Activated naive CD4-positive, alpha-beta T cell treated with Interleukin-2 at 50 U/mL for 16 hours (primary cell): ENCODE measurements around the gene GNG13.
"Not testable (repeated sequence)": the region's sequence is repeated elsewhere in the genome, so short reads cannot be mapped to it uniquely, and the experiment has no call there.

Experiments
- DNase-seq: peaks from one replicate; pipeline ENCODE4 v3.0.0-alpha.2; 2020

GNG13 gene, protein sequence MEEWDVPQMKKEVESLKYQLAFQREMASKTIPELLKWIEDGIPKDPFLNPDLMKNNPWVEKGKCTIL

DNA sequence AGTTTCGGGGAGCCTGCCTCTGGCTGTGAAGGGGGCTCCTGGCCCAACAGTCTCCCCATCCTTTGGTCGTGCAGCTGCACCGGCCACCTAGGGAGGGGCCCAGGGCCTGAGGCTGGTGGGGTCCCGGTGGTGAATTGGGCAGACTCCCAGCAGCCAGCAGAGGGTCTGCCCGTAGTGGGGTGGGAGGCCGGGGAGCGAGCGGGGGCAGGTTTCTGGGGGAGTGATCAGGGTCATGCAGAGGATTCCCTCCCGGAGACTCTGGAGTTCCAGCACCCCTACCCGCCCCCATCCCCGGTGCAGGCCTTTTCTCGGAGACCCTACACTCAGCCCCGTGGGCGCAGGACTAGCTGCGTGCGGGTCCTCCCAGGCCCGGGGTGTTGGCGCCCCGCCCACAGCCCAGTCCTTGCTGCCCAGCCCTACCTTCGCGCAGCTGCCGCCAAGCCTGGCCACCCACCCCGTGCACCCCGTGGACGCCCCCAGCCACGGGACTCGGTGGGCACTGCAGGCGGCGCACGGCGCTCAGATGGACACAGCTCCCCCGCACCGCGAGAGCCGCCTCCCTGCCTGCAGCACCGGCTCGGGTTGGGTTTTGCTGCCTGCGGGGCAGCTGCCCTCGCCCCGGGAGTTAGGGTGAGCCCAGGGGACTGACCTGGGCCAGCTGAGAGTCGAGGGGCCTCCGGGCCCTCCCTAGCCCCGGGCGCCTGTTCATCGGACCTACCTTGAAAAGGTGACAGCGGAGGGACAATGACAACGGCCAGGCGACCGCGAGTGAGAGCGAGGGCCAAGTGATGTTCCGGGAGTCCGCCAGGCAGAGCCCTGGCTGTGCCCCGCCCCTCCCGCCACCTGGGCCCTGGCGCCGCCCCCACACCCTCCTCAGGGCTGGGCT lies at the start of gene GNG13:
Gene GNG13, minus strand, starts transcription at position 787 of the 886 bp plus-strand sequence. CDS start 1,657 bp downstream, outside the sequence.
- no peak for DNase-seq

DNA sequence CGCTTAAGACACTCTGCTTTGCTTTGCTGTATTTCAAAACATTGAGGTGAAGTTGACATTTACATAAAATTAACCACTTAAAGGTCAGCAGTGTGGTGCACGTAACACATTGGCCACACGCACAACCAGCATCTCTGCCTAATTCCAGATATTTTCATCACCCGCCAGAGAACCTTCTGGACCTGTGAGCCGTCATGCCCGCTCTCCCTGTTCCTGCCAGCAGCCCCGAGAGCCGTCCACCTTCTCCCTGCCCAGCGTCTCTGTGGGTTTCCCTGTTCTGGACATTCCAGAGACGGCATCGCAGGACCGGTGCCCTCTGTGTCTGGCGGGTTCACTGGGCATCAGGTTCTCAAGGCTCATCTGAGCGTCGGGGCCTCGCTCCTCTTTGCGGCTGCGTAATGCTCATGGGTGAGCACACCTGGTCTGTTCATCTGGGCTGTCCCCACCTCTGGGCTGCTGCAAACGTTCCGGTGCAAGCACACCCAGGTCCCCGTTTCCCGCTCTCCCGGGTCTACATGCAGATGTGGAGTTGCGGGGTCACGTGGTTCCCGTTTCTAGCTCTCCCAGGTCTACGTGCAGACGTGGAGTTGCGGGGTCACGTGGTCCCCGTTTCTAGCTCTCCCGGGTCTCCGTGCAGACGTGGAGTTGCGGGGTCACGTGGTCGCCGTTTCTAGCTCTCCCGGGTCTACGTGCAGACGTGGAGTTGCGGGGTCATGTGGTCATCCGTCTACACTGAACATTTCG lies 48.1 kb upstream of the GNG13 start:
- no peak for DNase-seq

DNA sequence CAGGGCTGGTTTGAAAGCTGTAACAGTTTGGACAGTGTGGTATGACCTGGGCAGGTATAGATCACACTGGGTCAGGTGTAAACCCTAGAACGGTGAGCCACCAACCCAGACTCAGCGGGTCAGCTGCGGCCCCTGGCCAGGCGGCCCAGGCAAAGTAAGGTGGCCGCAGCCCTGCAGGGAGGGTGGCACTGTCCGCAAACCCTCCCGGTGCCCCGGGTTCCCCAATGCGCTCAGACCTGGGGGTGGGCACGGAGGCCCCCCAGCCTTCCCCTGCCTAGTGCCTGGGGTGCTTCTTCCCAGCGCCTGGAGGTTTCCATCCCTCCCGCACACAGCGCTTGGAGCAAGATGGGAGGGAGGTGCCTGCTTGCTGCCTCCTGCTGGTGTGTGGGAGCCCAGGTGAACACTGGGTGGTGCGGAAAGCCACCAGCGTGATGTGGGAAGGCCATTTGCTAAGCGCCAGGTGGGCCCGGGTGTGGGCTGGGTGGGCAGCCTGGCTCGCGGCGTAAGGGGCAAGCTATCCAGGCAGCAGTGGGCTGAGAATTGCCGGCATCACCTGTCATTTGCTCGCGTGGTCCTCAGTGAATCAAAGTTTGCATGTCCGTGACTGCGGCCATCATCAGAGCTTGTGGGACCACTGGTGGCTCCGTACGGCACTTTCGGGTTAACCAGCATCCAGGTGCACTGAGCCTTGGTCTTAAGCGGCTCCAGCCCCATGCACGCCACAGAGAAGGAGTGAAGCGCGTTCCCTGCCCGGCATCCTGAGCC lies 47.3 kb upstream of the GNG13 start:
- no peak for DNase-seq

DNA sequence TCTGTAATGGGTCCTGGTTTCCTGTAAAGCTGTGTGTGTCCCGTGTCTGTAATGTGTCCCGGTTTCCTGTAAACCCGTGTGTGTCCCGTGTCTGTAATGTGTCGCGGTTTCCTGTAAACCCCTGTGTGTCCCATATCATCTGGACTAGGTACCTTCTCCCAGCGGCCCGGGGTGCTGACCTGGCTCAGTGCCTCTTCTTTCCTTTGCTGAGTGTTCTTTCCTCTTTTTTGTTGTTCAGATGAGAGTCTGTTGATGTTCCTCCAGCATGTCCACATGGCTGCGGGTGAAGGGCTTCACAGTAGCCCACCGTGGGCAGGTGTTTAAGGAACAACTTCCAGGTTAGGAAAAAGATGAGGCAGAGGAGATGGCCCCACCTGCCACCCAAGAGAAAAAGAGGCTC lies 46.6 kb upstream of the GNG13 start:
- DNase-seq, result no peak

DNA sequence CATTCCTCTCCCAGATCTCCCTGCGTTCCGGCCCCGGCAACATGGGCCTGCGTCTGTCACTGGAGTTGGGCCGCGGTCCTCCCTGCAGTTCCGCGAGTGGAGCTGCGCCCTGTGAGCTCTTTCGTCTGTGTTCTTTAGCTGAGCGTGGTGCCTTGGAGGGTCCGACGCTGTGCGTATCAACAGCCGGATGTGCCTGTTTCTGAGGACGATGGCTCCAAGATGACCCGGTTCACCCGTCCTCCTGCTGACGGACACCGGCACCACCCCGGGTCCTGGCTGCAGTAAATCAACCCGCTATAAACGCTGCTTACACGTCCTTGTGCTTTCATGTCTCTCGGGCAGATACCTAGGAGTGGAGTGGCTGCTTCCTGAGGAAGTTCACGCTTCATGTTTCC lies 44.8 kb upstream of the GNG13 start:
- DNase-seq, result no peak

DNA sequence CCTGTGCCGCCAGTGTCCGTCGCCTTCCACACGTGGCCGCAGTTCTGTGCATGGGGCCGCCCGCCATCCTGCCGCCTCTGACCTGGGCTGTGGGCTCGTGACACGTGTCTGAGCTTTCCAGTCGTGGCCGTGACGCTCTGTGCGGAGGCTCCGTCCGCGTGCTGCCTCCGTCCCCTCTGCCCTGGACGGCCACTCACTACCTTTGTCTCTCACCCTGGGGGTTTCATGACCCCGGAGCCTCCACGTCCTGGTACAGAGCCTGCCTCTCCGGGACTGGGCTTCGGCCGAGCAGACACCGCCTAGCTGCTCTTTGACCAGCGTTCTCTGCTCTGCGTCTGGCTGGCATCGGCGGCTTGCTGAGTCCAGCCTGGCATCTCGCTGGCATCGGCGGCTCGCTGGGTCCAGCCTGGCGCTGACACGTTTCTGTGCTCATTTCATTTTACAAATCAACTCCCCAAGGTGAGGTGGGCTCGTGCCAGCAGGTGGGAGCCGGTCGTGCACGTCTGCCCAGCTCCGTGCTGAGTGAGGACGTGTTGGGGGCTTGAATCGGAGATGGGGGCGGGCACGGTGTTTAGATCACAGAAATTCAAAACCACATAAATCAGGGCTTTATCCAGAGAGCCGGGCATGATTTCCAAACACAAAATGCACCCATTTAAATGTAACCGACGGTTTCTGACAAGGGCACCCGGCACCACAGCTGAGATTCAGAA lies 44.3 kb upstream of the GNG13 start:
- DNase-seq, result no peak

DNA sequence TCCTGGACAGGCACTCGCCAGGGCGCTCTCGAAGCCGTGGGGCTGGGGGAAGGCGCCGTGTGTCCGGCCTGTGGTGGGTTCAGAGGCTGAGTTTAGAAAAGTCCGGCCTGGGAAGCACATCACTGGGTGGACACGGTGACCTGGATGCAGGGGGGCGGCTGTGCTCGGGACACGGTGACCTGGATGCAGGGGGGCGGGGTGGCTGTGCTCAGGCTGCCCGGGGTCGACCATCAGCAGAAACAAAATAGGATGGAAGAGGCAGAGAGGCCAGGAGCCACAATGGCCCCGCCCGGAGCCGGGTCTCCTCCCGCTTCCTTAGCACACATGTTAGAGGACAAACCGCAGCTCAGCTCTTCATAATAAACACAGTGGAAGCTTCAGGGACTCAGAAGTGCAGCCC lies 43.2 kb upstream of the GNG13 start:
- no peak for DNase-seq

DNA sequence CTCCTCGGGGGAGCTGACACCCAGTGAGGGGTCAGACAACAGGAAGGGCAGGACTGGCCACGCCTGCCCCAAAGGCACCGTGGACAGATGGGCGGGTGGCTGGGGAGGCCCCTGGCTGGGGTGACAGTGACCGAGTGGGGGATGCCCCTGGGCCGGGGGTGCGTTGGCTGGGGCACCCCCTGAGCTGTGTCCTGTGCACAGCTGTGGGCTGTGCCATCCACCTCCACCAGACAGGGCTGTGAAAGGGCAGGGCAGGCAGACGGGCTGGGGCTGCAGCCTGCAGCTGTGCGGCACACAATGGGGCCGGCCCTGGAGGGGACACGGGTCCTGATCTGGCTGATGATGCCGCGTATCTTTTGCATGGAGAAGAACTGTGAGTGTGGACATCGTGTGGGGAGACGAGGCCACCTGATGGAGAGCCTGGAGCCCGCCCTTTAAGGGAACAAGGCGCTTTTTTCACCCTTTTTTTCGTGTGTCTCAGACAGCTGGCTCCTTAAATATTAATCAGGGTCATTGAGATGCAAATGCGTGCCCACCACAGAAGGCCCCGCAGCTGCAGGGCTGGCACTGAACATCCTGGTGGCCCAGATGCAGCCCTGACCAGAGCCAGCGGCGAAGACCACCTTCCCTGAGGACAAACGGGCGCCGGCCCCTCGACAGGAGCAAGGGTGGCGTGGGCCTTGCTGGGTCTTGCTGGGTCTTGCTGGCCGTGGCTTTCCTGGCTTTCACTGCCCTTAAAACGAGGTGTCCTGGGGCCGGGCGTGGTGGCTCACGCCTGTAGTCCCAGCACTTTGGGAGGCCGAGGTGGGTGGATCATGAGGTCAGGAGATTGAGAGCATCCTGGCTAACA lies 42.4 kb upstream of the GNG13 start:
- no peak for DNase-seq

DNA sequence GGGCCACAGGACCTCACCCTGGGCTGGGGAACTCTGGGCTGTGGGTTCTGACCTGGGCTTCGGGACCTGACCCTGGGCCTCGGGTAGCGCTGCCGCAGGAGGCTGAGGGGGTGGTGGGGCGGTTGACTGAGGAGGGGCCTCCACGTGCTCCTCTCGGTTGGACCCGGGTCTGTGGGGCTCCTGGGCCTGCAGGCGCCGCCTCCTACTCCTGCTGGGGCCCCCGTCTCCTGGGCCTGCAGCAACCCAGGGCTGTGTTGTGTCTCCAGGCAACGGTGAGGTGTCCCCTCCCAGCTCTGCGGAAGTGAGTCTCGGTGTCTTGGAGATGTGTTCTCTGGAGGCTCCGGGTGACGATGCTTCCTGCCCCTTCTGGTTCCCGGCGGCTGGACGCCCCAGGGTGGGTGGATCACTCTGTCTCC lies 41.5 kb upstream of the GNG13 start:
- no peak for DNase-seq

DNA sequence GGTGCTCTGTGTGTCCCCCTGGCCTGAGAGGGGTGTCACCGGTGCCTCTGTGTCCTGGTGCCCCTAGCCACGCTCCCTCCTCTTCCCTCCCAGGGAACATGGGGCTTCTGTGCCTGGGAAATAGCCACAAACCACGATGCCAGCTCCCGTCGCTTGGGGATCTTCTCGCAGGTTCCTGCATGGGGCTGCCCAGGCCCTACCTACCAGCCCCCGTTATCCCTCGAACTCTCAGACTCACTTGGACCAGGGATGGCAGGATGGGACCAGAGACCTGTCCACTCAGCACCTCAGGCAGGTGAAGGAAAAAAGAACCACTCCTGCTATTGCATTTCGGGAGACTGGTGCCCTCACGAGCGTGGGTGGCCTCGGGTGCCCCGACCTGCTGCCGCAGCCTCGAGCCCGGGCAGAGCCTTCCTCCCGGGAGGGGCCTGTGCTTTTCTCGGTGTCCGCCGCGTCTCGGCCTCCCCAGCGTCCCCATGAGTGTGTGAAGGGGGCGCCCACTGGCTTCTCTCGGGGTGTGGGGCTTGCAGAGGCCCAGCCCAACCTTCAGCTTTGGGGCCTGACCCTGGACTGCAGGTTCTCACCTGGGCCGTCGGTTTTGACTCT lies 41.0 kb upstream of the GNG13 start:
- DNase-seq, result no peak

DNA sequence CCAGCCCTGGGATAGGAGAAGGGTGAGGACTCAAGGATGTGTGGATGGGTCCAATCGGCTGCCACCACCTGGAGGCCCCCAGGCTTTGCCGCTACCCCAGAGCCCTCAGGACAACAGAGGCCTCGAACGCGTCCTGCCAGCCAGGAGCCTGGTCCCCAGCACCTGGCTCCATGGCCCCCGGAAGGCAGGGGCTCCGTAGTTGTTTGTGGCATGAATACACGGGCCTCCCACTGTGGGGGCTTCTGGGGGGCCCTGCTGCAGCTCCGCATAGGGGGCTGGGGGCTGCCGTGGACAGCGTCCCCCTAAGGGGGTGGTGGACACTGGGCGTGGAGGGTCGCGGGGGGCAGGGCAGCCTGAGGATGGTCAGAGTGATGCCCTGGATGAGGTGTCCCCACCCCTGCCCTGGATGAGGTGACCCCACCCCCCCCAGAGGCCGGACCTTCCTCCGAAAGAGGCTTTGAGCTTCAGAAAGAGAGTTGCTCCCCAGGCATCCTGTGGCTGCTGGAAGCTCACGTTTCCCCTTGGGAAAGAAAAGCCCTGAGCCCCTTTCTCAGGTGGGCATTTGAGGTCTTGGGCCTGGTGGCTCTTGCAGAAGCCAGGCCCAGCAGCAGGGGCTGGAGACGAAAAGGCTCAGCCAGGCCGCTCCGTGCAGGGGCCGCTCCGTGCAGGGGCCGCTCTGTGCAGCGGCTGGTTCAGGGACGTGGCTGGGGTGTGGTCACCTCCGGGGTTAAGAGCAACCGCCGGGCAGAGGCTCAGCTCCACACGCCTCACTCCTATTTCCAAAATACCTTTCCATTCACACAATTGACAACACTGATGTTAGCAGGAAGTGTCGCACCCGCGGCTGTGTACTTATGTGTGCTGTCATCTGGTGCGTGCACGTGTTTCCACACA lies 40.3 kb upstream of the GNG13 start:
- no peak for DNase-seq

DNA sequence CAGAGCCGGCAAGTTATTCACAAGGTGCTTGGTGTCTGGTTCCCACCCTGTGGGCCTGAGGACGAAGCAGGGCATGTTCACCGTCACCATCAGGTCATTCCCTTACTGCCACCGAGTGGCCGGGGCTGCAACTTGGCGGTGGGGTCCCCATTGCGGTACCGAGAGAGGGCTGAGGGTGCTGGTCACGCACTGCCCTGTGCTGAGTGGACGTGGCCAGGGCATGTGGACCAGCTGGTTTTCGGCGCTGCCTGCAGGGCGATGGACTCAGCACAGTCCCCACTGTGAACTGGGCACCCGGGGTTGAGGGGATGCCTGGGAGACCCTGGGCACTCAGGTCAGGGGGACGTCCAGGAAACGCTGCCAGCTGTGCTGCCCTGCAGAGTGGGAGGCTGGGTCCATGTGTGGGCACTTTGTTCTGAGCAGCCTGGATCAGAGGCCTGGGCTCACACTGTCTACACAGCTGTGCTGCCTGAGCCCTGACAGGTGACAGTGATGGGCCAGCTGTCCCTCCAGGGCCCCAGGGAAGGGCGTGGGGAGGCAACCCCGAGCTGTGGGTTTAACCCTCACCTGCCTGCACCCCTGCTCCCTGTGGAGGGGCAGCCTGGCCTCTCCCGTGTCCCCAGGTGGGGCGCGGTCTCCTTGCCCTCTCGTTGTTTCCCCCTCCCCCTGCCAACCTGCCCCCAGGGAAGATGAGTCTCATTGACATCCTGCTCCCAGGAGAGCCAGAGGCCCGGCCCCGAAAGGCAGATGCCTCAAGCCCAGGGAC lies 39.3 kb upstream of the GNG13 start:
- DNase-seq, result no peak

DNA sequence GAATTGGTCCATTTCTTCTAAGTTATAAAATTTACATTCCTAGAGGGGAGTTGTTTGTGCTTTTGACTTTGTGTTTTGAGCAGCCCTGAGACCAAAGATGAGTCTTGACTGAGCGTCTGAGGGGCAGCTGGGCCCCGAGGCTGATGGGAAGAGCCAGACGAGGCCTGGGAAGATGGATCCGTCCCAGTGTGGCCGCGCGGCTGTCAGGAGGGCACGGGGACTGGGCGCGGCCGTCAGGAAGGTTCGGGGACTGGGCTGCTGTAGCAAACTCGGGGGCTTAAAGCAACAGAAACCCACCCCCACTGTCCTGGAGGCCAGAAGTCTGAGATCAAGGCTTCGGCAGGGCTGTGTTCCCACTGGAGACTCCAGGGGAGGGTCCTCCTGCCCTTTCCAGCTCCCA lies 38.2 kb upstream of the GNG13 start:
- DNase-seq, result no peak

DNA sequence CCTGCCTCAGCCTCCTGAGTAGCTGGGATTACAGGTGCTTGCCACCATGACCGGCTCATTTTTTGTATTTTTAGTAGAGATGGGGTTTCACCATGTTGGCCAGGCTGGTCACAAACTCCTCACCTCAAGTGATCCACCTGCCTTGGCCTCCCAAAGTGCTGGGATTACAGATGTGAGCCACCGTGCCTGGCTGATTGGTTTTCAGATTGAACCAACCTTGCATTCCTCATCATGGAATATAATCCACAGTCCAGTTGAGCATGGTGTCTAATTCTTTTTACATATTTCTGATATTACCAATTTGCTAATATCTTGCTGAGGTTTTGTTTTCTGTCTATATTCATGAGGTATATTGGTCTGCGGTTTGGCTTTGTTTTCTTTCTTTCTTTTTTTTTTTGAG lies 36.3 kb upstream of the GNG13 start:
- not testable (repeated sequence) for DNase-seq

DNA sequence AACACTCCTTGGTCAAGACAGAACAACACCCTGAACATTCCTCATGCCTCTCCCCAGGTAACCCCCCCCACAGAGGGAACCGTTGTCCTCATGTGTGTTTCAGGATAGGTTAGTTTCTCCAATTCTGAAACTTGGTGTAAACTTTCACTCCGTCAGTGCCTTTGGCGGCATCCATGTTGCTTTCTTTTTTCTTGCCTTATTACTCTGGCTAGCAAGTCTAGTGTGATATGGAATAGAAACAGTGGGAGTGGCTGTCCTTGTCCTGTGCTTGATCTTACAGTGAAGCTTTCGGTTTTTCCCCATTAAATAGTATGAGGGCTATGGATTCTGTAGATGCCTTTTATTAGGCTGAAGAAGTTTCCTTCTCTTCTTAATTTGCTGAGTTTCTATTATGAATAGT lies 35.7 kb upstream of the GNG13 start:
- no peak for DNase-seq

DNA sequence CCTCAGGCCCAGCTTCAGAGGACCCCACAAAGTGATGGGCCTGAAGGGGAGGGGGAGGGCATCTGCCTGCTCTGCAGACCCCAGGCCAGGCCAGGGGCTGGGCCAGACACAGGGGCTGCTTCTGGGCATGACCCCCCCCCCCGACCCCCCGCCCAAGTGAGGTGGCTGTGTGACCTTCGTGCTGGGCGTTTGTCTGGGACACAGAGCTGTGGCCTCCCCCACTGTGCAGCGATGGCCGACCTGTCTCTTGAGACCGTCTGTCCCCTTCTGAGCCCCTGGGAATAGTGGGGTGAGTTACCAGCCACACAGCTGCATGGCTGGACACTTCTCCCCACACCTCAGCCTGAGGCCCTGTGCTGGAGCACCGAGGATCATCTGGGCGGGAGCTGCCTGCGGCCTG lies 34.8 kb upstream of the GNG13 start:
- DNase-seq, result no peak

DNA sequence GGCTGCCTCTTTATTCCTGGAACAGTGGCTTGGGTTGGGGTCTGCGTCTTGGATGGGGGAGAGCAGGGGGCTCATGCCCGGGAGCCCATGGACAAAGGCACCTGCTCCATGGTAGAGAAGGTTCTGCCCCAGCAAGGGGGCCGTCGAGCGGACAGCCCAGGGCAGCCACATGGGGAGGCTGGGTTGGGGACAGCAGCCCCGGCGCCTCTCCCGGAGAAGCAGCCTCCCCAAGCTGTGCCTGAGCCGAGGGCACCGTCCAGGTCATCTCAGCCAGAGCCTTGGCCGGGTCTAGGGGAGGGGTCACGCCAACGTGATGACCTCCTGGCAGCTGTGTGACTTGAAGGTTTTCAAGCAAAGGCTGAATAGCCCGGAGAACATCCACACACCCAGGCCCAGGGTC lies 32.9 kb upstream of the GNG13 start:
- DNase-seq, result no peak

DNA sequence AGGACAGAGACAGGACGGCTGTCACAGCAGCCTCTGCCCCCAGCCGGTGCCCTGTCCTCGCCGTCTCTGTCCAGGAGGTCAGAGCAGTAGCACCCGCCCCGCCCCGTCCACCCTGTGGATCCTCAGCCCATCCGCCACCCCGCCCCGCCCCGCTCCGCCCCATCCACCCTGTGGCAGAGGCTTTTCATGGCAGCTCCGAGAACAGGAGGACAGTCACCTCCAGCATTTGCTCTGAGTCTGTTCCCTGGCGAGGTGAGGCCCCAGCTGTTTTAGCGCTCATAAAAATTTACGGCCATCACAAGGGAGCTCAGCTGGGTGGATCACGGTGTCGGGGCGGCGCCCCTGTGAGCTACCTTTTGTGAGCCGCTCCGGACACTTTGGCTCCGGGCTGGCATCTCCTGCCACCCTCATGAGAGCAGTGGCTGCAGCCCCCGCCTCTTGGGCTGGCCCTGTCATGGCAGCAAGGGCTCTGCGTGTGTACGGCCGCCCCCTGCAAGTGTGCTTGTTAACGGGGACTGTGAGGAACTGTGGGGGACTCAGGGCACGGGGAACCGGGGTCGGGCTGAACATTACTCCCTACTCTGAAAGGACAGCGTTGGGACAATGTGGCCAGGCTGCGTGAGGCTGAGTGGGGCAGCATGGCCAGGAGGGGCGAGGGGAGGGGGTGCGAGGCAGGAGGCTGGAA lies 32.3 kb upstream of the GNG13 start:
- no peak for DNase-seq
